AG09309 (cell line): ENCODE measurements around the gene SCRN3.

Source experiments
- DNase-seq: peaks from one replicate; pipeline ENCODE4 v3.0.0-alpha.2; 2010; ENCODE audit warnings: low read depth
- H3K4me3 ChIP-seq: 2 replicates; pipeline ENCODE4 v1.5.1; 2011; ENCODE audit warnings: mild to moderate bottlenecking, low read depth, low read length, moderate library complexity; ENCODE audit not compliant: control insufficient read depth
- TF ChIP-seq, protein P1 (sequence below): IDR thresholded peaks from 2 replicates; pipeline ENCODE4 v1.5.1; 2011; ENCODE audit warnings: mild to moderate bottlenecking, low read depth, low read length, inconsistent platforms; ENCODE audit not compliant: insufficient read depth, control insufficient read depth; ENCODE audit errors: missing control alignments

SCRN3 gene

DNA sequence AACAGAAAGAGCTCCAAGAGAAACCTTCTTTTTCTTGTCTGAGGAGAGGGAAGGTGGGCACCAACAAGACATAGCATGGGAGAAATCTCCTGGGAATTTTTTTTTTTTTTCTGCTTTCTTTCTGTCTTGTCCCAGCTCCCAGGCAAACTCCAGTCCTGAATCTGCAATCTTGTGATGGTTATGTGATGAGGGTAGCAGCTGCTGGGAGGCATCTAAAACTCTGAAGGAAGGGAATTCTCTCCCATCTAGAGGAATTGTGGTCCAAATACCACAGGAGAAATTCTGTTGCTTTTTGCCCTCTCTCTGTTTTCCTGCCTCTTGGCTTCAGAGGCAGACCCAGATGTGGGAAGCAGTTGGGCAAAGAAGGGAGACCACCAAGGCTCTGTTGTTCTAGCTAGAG is 16.7 kb downstream of the SCRN3 start:
- TF ChIP-seq, protein P1, sequence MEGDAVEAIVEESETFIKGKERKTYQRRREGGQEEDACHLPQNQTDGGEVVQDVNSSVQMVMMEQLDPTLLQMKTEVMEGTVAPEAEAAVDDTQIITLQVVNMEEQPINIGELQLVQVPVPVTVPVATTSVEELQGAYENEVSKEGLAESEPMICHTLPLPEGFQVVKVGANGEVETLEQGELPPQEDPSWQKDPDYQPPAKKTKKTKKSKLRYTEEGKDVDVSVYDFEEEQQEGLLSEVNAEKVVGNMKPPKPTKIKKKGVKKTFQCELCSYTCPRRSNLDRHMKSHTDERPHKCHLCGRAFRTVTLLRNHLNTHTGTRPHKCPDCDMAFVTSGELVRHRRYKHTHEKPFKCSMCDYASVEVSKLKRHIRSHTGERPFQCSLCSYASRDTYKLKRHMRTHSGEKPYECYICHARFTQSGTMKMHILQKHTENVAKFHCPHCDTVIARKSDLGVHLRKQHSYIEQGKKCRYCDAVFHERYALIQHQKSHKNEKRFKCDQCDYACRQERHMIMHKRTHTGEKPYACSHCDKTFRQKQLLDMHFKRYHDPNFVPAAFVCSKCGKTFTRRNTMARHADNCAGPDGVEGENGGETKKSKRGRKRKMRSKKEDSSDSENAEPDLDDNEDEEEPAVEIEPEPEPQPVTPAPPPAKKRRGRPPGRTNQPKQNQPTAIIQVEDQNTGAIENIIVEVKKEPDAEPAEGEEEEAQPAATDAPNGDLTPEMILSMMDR, result no peak
- no peak overlapping the region for H3K4me3 ChIP-seq
- DNase-seq, result no peak

DNA sequence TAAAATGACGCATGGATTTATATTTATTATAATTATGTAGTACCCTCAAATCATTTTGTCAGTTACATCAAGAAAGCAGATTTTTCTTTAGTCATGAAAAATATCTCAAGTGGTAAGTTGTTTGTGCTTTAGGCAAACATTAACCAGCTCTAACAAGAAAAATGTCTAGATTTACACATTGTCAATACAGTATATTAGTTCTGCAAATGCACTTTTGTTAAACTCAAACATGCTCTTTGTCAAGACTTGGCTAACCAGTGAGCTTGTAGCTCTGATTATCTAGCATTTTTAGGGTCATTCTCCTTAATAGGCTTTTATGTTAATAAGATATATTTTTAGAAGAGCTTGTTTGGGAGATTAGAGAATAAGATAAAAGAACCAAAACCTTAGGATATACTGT is 32.7 kb downstream of the SCRN3 start:
- TF ChIP-seq, protein P1, result no peak
- H3K4me3 ChIP-seq, result no peak overlapping the region
- DNase-seq, result no peak

DNA sequence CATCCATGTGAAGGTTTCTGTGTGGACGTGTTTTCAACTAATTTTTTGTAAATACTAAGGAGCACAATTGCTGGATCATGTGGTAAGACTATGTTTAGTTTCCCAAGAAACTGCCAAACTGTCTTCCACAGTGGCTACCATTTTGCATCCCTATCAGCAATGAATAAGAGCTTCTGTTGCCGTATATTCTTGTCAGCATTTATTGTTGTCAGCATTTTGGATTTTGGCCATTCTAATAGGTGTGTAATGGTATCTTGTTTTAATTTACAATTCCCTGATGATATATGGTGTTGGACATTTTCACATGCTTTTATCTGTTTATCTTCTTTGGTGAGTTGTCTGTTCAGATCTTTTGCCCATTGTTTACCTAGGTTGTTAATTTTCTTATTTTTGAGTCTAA is 34.5 kb downstream of the SCRN3 start:
- TF ChIP-seq, protein P1, result no peak
- H3K4me3 ChIP-seq, result no peak overlapping the region
- no peak for DNase-seq

DNA sequence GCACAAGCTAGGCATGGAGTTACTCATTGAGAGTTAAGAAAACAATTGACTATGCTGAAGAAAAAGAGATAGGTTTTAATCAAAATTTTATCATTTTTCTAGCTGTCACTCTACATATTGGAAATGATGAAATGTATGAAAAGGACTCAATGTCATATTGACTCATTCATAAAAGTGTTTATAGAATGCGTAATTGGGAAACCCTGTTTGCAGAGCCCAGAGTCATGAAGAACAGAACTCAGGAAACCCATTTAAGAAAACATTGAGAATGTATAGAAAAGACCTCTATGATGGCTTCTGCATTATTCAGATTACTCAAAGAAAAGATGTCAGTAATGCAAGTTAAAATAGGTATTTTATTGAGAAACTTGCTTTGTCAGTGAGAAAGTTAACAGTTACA is 36.4 kb downstream of the SCRN3 start:
- TF ChIP-seq, protein P1, result no peak
- no peak for DNase-seq
- H3K4me3 ChIP-seq, result no peak overlapping the region

DNA sequence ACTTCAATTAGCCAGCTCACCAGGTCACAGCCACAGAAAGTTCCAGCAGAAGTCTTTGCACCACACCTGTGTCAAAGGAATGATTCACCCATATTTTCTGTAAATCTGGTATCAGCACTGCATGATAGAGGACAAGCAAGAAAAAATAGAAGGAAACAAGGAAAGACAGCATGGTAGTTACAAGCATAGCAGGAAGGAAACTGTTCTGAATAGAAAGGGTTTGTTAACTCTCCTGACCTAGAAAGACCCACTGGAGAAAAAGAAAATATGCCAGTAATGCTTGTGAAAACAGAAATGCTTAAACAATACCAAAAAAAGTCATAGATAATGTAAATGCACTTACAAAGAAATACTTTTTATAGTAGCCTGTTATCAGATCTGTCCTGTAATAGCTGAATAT is 40.8 kb downstream of the SCRN3 start:
- DNase-seq, result no peak
- H3K4me3 ChIP-seq, result no peak overlapping the region
- TF ChIP-seq, protein P1, result no peak

DNA sequence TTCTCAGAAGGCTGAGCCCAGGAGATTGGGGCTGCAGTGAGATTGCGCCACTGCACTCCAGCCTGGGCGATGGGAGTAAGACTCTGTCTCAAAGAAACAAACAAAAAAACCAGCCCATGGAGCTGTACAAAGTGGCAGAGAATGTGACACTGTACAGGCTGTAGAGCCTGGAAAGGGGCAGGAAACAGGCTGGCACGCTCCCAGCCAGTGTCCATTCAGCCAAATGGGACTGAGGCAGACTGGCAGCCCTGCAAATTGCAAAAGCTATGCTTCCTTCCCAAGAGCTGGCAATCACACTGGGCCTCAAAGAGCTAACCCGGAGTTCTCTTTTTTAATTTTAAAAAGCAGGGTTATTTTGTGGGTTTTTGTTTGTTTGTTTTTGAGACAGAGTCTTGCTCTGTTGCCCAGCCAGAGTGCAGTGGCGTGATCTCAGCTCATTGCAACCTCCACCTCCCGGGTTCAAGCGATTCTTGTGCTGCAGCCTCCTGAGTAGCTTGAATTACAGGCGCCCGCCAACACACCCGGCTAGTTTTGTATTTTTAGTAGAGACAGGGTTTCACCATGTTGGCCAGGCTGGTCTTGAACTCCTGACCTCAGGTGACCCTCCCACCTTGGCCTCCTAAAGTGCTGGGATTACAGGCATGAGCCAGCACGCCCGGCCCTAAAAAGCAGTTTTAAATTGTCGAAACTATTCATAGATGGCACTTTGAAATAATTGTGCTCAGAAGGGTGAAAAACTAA is 42.8 kb downstream of the SCRN3 start:
- DNase-seq, result no peak
- no peak overlapping the region for H3K4me3 ChIP-seq
- TF ChIP-seq, protein P1, result no peak
